Fibroblast of skin of left quadriceps (primary cell): ENCODE results near the gene RPLP1.

ENCODE experiments used
- DNase-seq, 2 experiments: peaks; one replicate each; pipeline ENCODE4 v3.0.0-alpha.2; 2013; ENCODE audit warnings: low read depth in 2 of 2

Gene RPLP1

DNA sequence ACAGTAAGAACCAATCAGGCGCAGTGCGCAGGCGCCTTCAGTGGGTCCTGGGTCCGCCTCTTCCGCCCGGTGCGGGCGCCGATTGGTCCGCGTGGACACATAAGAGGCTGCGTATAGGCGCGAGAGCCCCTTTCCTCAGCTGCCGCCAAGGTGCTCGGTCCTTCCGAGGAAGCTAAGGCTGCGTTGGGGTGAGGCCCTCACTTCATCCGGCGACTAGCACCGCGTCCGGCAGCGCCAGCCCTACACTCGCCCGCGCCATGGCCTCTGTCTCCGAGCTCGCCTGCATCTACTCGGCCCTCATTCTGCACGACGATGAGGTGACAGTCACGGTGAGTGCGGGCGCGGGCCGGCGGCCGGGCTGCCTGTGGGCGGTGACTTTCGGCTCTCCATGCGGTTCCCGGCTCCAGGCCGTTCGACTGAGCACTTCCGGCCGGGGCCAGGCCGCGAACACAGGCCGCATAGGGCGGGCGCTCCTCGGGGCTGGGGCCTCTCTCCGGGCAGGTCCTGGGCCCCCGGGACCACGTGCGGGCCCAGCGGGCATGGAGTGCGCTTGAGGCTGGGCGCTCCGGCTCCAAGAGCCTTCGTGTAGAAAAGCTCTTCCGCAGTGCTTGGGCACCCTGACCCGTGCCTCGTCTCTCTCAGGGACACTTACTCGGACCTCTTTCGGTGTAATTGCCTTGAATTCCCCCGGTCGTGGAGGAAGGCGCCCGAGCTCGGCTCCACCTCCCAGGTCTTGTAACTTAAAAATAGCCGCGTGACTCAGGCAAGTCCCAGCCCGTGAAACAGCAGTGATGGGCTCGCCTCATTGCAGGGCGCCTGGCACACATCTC is at the start of gene RPLP1:
Gene RPLP1, plus strand, starts transcription at position 127 of the 830 bp plus-strand sequence. Its CDS starts 131 bp downstream, at position 258.
- peak; percentile 91 for DNase-seq

DNA sequence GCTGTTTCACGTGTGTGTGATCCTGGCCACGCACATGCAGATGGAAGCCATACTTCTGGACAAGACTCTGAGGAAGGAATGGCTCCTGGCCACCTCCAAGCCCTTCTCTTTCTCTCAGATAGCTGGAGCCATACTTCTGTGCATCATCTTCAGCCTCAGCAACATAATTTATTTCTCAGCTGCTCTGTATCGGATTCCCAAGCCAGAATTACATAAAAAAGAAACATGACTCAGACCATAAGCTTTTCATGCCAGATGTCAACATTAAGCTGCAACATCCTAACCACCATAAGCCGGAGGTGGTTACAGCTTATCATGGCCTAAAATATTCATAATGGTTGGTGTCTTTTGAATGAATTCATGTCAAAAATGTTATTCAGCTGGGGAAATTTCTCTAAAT is 49.0 kb upstream of the RPLP1 start:
- peak; percentile 90 for DNase-seq

DNA sequence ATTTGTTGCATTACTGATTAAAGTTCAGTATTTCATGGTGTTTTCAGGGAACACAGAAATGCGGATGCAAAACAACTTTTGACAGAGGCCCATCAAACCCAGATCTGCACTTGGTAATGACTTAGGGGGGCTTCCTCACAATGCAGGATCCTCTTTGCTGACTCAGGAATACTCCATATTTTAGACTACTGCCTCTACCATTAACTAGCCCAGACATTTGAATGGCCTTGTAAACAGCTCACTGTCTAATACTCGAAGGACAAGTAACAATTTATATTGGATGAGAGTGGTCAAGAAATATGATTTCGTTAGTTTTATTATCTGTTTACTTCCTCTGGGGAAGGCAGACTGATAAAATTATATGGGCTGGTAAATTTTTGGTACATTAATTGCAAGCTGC is 47.5 kb upstream of the RPLP1 start:
- DNase-seq, result no peak

DNA sequence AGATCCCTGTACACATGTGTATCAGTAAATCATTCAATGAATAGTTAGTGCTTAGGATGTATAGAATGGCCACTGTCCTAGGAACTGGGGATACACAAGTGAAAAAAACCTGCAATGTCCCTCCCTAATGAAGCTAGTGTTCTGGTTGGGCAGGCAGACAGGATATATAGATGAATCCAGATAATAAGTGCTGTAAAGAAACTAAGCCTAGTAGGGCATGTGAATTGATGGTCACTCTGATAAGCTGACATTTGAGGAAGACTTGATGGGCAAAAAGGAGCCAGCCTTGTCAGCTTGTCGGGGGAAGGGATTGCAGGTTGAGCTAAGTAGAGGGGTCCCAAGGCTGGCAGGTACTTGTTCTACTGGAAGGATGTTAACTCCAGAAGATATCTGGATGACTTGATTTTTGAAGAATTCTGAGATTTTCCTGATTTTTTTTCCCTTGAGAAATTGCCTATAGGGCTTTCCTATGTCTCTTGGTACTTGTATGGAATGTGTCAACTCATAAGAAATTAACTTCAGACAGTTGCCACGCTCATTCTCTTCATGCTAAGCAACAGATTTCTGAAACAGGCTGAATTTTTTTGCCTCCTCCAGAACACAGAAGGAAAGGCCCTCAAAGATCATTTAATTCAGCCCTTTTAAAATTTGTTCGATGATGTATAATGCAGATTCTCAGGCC is 44.8 kb upstream of the RPLP1 start:
- no peak for DNase-seq

DNA sequence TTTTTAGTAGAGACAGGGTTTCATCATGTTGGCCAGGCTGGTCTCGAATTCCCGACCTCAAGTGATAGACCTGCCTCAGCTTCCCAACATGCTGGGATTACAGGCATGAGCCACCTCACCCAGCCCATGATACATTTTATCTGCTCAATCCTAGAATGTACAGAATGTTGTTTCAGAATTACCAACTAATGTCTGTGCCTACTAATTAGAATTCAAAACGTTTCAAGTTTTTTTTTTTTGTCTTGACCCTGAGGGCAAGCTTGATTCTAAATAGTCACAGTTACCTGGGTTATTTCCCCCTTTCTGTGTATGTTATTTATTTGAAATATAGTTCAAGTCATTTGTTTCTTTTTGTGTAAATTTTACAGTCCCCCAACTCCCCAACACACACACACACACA is 43.8 kb upstream of the RPLP1 start:
- DNase-seq, result no peak

DNA sequence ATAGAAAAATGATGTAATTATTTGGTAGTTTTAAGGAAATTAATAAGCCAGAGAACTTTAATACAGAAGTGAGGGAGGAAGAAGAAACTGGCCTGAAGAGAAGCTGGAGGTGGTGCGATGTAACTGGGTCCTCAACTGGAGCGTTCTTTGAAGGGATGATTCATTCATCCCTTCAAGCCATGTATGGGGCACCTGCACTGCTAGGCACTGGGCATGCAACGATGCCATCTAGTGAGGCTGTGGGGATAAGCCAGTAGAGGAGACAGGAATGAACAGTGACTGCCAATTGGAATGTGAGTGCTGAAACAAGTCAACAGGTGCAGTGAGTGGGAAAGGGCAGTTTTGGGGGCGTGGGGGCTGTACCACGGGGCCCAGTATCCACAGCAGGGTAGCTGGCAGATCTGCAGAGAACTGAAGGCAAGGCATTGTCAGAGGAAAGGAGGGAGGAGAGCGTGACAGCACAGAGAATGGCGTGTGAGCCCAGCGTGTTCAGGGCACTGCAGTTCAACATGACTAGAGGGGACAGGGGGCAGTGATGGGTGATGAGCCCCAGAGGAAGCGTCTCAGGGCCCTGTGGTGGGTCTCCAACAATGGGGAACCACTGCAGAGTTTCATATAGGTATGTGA is 42.3 kb upstream of the RPLP1 start:
- no peak for DNase-seq

DNA sequence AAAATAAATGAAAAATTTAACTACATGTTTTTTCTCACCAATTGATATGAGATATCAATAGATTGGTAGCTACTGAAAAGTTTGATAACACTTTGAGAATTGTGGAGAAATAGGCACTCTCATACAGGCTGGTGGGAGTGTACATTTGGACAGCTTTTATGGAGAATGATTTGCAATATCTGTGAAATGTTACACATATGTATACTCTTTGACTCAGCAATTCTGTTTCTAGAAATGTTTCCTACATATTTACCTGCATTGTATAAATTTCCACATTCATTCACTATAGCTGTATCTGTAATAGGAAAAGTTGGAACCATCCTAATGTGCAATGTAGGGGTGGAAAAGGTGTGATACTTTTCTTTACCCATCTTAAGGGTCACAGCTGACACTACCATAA is 40.3 kb upstream of the RPLP1 start:
- DNase-seq, result no peak

DNA sequence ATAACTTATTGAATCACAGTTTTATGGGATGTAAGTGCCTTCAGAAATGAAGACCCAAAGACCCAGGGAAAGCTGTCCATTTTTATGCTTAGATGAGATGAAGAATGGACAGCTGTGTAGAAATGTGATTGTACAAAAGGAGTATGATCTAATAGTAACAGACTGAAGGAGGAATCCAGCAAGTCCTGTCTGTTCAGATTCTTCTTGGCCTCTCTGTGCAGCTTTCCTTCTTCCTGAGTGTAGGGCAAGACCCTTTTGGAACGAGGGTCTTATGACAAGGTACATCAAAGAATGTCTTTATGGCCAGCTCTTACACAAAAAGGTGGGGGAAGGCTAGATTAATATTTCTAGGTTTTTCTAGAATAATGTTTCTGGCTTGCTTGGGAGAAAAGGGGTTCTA is 39.9 kb upstream of the RPLP1 start:
- no peak for DNase-seq

DNA sequence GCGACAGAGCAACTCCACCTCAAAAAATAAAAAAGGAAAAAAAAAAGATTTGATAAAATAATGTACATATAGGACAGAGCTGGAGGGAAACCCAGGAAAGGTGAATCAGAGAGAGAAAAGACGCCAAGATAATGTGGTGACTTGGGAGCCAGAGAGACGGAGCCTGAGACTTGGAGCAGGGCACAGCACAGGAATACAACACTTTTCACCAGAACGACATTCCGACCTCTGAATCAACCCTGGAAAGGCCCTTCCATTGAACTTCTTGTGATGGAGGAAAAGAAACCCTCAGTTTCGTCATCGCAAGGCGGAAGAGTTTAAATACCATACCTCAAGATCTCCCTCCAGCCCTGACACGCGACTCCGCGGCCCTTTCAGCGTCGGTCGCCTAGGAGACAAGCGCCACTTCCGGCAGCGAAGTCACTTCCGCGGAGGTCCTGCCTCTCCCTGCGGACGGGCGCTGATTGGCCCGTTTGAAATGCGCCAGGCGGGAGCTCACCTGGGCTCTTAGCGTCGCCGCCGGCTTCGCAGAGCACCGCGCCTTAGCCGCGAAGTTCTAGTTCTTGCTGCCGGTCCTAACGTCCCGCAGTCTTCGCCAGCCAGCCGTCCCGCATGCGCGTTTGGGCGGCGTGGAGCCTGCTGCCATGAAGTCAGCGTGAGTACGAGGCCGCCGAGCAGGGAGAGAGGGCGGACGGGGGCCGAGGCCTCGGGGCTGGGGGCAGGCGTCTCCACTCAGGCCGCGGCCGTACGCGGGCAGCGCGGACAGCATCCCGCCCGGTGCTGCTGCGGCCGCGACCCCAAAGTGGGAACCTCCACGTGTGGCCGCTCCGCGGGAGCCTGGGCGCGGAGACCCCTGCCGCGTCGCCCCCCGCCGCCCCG is 38.6 kb upstream of the RPLP1 start, which contains the start of gene KIF23:
Gene KIF23, plus strand, starts transcription at position 528 of the 879 bp plus-strand sequence. Its CDS starts 117 bp downstream, at position 645.
- peak; percentile 86 to 89 for DNase-seq

DNA sequence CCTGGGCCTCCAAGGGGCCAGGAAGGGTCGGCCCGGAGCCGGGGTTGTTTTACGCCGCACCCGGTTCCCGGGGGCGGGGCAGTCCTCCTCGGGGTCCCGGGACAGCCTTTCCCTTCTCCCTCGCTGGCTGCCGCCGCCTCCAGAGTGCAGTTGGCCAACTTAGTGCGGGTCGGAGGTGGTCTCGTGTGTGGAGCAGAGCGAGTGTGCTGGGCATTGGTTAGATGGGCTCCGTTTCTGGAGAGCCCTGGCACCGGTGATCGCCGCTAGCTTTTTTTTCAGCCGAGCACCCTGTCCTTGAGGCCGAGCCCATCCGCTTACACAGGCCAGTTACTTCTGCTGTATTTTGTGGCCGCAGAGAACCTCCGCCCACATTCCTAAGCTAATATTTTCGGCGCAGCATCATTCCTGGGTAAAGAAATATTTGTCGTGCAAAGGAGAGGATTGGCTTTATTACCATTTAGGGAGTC is 37.9 kb upstream of the RPLP1 start:
- peak; percentile 92 to 93 for DNase-seq

DNA sequence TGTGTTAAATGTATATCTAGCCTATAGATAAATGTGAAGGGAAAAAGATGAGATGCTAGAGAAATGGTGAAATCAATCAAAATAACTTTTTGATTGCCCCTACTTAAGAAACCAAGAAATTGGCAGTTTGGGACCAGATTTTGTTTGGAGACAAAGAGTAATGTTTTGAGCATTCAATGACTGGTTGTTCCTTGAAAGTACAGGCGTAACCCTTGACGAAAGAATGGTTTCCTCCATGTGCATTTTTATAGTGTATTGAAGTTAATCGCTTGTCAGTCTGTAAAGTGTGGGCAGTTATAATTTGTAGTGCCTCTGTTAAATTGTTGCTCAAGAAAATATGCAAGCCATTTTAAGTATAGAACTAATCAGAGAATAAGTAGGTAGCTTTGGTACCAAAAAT is 37.2 kb upstream of the RPLP1 start:
- no peak for DNase-seq

DNA sequence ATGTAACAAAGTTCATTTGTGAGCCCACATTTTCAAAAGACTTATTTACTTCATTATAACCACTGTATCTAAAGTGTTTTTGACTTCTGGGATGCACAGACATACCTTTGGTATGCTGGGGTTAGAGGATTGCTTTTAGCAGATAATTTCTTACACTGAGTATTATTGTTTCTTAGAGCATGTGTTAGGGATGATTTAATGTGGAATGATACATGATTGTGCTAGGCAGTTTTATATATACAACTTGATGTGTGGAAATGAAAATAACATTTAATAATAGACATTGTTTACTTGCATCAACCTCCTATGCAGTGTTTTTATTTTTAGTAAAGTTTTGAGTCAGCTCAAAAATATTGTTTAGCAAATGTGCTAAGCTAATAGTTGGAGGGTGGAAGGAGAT is 35.0 kb upstream of the RPLP1 start:
- DNase-seq, result peak in 1 of 2 experiments; percentile 9

DNA sequence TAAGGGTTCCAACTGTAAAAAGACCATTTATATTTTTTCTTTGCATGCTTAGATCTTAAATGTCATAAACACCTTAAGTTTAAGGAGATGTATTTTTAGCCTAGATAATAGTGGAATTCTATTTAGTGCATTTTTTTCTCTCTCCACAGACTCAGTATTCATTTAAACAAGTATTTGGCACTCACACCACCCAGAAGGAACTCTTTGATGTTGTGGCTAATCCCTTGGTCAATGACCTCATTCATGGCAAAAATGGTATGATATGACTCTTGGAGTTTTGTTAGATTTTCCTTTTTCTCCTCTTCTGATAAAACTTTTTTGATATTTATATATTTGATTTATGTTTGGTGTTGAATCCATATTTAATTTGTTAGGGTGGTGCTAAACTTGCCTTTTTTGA is 31.1 kb upstream of the RPLP1 start:
- no peak for DNase-seq

DNA sequence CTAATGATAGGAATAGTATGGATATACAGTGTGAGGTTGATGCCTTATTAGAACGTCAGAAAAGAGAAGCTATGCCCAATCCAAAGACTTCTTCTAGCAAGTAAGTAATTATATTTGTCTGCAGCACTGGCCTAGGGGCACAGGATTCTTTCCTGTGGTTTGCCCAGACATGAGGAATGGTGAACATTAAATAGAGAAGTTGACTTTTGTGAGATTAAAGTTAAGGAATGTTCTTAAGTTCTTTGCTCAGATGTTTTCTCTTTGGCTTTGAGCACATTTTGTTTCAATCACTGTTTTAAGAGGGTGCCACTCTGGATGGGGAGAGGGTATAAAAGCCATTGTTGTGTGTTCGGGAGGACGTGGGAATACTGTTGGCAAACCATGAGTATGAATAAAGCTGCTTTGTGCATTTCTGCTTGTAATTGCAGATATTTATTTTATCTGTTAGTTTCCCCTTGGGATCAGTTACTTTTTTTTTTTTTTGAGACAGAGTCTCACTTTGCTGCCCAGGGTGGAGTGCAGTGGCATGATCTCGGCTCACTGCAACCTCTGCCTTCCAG is 30.2 kb upstream of the RPLP1 start:
- DNase-seq, result no peak

DNA sequence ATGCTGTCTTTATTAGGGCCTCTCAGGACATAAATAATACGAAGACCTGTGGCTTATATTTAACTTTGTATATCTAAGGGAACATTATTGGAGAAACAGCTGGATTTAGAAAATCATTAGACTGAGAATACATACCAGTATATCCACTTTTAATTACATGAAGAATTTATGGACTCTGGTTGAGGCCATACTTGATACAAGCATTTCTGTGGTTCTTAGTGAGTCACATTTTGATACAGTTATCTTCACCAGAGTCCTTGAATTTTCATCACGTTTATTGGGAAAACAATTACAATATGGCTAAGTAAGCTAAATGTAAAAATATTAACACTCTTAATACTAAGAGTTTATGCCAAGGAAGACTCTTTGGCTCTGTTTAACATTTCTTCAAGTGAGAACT is 28.6 kb upstream of the RPLP1 start:
- DNase-seq, result peak in 1 of 2 experiments; percentile 18

DNA sequence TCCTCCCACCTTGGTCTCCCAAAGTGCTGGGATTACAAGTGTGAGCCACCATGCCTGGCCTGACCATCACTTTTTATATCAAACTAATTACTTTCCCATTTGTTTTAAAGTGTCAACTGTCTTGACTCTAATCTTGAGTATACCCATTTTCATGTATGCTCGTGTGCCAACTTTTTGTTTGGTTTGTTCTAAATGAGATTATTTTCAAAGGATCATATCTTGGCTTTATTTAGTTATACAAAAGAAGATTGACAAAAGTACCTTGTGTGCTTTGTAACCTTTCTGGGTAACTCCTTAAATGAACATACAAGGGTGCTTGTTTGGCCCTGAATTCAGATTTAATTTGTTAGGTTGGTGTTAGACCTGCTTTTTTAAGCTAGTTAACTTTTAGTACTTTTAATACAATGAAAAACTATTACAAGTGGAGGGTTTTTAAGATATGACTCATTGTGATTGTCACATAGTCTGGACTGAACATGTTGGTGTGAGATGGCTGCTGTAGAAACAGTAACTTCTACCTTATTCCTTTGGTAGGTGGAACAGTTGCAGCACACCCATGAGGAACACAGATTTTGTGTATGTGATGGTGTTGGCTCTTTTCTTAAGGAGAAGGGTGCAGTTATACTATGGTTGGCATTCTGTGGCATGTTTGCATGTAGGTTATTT is 27.7 kb upstream of the RPLP1 start:
- no peak for DNase-seq

DNA sequence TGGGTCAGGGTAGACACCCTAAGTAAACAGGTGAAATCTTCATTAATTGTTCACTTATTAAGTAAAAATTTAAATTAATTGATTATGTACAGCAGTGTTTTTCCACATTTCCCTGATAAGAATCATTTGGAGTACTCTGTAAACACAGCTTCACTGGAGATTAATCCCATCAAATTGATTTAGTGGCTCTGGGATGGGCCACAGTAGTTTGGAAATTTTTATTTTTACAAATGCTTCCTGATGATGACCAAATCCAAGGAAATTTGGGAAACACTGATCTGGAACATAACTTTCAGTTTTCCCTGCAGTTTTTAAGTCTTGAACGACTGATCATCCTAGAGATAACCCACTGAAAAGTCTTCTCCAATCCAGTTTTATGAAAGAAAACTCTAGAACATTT is 18.8 kb upstream of the RPLP1 start:
- DNase-seq, result no peak

DNA sequence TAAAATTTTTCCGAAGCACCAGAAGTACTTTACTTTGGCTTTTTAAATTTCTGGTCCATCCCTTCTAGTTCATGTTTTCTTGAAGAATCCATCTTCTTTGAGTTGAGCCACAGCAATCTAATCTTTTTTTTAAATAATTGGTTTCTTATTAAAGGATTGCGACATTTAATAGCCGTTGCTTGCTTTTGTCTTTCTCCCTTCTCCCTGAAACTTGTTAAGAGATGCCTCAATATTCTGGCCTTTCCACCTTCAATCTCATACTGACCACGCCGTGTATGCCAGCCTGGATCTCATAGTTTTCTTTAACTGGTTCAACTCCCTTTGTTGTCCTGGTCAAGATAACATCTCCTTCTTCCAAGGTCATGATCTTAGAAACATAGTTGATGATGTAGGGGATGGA is 18.4 kb upstream of the RPLP1 start:
- DNase-seq, result no peak

DNA sequence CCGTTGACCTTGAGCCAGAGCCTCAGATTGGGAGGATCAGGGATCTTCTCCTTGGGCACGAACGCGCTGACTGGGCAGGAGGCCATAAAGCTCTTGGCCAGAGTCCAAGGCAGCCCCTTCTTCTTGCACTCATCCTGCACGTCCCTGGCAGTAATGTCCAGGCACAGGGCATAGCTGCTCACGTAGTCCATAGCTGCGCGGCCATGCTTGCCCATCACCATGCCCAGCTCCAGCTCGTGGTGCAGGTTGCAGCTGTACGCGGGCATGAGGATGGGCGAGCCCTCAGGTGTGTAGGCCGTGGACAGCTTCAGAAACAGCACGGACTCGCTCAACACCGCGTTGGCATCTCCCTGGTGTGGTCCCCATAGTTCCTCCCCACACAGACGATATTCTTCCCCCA is 17.9 kb upstream of the RPLP1 start:
- DNase-seq, result no peak

DNA sequence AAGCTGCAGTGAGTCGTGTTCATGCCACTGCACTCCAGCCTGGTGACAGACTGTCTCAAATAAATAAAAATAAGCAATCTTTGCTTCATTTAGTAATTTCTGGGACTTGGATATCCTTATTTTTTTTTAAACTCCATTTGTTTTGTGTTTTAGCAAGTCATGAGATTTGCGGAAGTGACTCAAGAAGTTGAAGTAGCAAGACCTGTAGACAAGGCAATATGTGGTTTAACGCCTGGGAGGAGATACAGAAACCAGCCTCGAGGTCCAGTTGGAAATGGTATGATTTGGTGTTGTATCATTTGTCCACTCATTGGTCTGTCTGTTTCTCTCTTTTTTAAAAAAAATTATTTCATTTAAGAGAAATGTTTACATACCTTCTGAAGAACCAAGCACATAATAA is 16.6 kb upstream of the RPLP1 start:
- no peak for DNase-seq

DNA sequence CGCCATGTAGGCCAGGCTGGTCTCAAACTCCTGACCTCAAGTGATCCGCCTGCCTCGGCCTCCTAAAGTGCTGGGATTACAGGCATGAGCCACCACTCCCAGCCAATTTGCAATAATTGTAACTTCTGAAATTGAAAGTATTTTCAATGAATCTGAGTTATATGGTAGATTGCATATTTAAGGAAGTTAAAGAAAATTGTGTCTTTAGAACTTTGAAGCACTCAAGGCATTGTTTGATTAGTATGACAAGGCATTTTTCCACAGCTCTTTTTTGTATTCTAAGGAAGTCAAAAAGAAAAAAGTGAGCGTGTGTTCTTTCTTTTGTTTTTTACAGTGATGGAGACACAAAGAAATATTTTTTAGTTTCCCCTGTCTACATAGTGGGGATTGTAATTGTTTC is 15.7 kb upstream of the RPLP1 start:
- no peak for DNase-seq
